HepG2 (cell line): ENCODE measurements around the gene CAMK2G. TPM values are rescaled to one million over a fixed set of nuclear protein-coding genes. Genes with fewer than 3 reads are reported as not detected.

Source experiments
- ARNT2 ChIP-seq: sonication (generic); formaldehyde crosslinking; IDR thresholded peaks from 2 replicates; pipeline ENCODE4 v1.8.0; 2022; ENCODE audit warnings: mild to moderate bottlenecking, low read depth, missing genetic modification reagents, moderate library complexity
- BORCS8-MEF2B ChIP-seq: sonication (generic); formaldehyde crosslinking; IDR thresholded peaks from 2 replicates; pipeline ENCODE4 v1.8.0; 2022; ENCODE audit warnings: mild to moderate bottlenecking, missing genetic modification reagents
- CREB1 ChIP-seq, 2 experiments: fragments of 450-650 bp in 1 of 2; IDR thresholded peaks; 2 replicates each; pipeline ENCODE4 v1.6.1; 2016 to 2017; ENCODE audit warnings: control low read depth in 1 of 2, mild to moderate bottlenecking in 1 of 2, missing compliant biosample characterization in 1 of 2, missing genetic modification characterization in 1 of 2
- EED ChIP-seq: sonication (generic); formaldehyde crosslinking; IDR thresholded peaks from 2 replicates; pipeline ENCODE4 v1.5.0; 2020; ENCODE audit warnings: mild to moderate bottlenecking, missing genetic modification reagents
- HDAC1 ChIP-seq: sonication (generic); formaldehyde crosslinking; IDR thresholded peaks from 2 replicates; pipeline ENCODE4 v1.5.1; 2020; ENCODE audit warnings: mild to moderate bottlenecking, missing genetic modification reagents
- HNRNPL ChIP-seq: fragments of 200-400 bp; formaldehyde crosslinking; IDR thresholded peaks from 2 replicates; pipeline ENCODE4 v1.6.1; 2017; ENCODE audit warnings: mild to moderate bottlenecking, low read depth, low read length
- HOXA3 ChIP-seq: sonication (generic); formaldehyde crosslinking; IDR thresholded peaks from 2 replicates; pipeline ENCODE4 v1.5.0; 2020; ENCODE audit warnings: missing genetic modification reagents
- MYC ChIP-seq: sonication (generic); formaldehyde crosslinking; IDR thresholded peaks from 2 replicates; pipeline ENCODE4 v1.9.0; 2021; ENCODE audit warnings: missing genetic modification reagents, borderline replicate concordance
- REPIN1 ChIP-seq: sonication (generic); formaldehyde crosslinking; IDR thresholded peaks from 2 replicates; pipeline ENCODE4 v1.8.0; 2022; ENCODE audit warnings: missing genetic modification reagents, low read depth, mild to moderate bottlenecking, borderline replicate concordance
- SATB2 ChIP-seq: sonication (generic); formaldehyde crosslinking; IDR thresholded peaks from 2 replicates; pipeline ENCODE4 v1.5.0; 2020; ENCODE audit warnings: missing genetic modification reagents
- SSRP1 ChIP-seq: IDR thresholded peaks from 2 replicates; pipeline ENCODE4 v1.6.1; 2016; ENCODE audit warnings: control low read depth
- TBX2 ChIP-seq: sonication (generic); formaldehyde crosslinking; IDR thresholded peaks from 2 replicates; pipeline ENCODE4 v1.5.0; 2020; ENCODE audit warnings: missing genetic modification reagents, mild to moderate bottlenecking, borderline replicate concordance
- ZBTB43 ChIP-seq: sonication (generic); formaldehyde crosslinking; conservative IDR thresholded peaks from 2 replicates; pipeline ENCODE4 v1.4.0; 2020; ENCODE audit warnings: missing genetic modification reagents
- ZNF572 ChIP-seq: sonication (generic); formaldehyde crosslinking; IDR thresholded peaks from 2 replicates; pipeline ENCODE4 v1.5.1; 2020; ENCODE audit warnings: mild to moderate bottlenecking, missing genetic modification reagents
- ZNF790 ChIP-seq: sonication (generic); formaldehyde crosslinking; IDR thresholded peaks from 2 replicates; pipeline ENCODE4 v1.8.0; 2022; ENCODE audit warnings: missing genetic modification reagents, mild to moderate bottlenecking, borderline replicate concordance
- ZNF883 ChIP-seq: sonication (generic); formaldehyde crosslinking; IDR thresholded peaks from 2 replicates; pipeline ENCODE4 v1.5.1; 2020; ENCODE audit warnings: mild to moderate bottlenecking, missing genetic modification reagents; ENCODE audit errors: not compliant biosample characterization
- polyA plus RNA-seq, 8 experiments: library from polyadenylated mRNA; depleted of rRNA in 3 of 8; stranded (reverse) in 7 of 8; unstranded in 1 of 8; fragments of >200 nt; fragmentation: Illumina TruSeq in 4 of 8; extraction: Trizol in 4 of 8; gene quantifications; 2 replicates each; pipeline versions ENCODE4 v1.2.1 to v1.2.3, GENCODE V29; 2011 to 2016; ENCODE audit warnings: low read depth in 4 of 8, missing spikeins in 1 of 8, mixed read lengths in 1 of 8; ENCODE audit not compliant: insufficient read depth in 1 of 8
- total RNA-seq, 5 experiments: library from RNA; depleted of rRNA; stranded (reverse); fragments of >200 nt; fragmentation: Illumina TruSeq; extraction: Trizol; gene quantifications; 2 replicates each; pipeline ENCODE4 v1.2.3, GENCODE V29; 2016; ENCODE audit warnings: low read depth in 1 of 5
- TF ChIP-seq, protein P1 (sequence below): sonication (generic); formaldehyde crosslinking; IDR thresholded peaks from 2 replicates; pipeline ENCODE4 v1.4.0; 2020; ENCODE audit warnings: missing genetic modification reagents, borderline replicate concordance
- TF ChIP-seq, protein P2 (sequence below): sonication (generic); formaldehyde crosslinking; conservative IDR thresholded peaks from 2 replicates; pipeline ENCODE4 v1.4.0; 2020; ENCODE audit warnings: missing genetic modification reagents
- TF ChIP-seq, protein P3 (sequence below): sonication (generic); formaldehyde crosslinking; IDR thresholded peaks from 2 replicates; pipeline ENCODE4 v1.8.0; 2022; ENCODE audit warnings: mild to moderate bottlenecking, missing genetic modification reagents, moderate library complexity
- TF ChIP-seq, protein P4 (sequence below): sonication (generic); formaldehyde crosslinking; conservative IDR thresholded peaks from 2 replicates; pipeline ENCODE4 v1.8.0; 2022; ENCODE audit warnings: missing genetic modification reagents
- TF ChIP-seq, protein P5 (sequence below): sonication (generic); formaldehyde crosslinking; IDR thresholded peaks from 2 replicates; pipeline ENCODE4 v1.8.0; 2023; ENCODE audit warnings: mild to moderate bottlenecking, missing genetic modification reagents

The CAMK2G gene
- total and polyA plus RNA-seq, 2 of the 13 experiments (the other 11 are each of a cell fraction or from before 2014, with no cell fraction given): 15.9 to 18.8 TPM

DNA sequence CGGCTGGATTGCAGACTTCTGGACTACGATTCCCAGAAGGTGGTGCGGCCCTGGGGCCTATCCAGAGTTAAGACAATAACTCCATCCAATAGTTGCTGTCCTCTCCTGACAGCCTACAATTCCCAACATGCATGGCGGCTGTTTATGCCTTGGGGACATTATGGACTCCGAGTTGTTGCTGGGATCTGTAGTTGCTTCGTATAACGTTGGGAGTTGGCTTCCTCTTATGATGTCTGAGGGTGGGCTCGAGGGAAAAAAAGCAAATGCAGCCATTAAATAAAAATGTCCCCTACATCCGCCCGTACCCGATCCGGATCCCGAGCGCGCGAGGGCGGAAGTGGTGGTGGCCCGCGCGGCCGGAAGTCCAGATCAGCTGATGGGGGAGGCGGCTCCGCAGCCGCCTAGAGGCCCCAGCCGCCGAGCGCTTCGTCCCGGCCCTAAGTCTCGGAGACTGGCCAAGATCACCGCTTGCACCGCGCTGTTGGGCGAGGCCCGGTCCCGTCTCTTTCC is 89.1 kb downstream of the CAMK2G start, which contains the start of gene ZSWIM8 (continued):
- TF ChIP-seq, protein P1, sequence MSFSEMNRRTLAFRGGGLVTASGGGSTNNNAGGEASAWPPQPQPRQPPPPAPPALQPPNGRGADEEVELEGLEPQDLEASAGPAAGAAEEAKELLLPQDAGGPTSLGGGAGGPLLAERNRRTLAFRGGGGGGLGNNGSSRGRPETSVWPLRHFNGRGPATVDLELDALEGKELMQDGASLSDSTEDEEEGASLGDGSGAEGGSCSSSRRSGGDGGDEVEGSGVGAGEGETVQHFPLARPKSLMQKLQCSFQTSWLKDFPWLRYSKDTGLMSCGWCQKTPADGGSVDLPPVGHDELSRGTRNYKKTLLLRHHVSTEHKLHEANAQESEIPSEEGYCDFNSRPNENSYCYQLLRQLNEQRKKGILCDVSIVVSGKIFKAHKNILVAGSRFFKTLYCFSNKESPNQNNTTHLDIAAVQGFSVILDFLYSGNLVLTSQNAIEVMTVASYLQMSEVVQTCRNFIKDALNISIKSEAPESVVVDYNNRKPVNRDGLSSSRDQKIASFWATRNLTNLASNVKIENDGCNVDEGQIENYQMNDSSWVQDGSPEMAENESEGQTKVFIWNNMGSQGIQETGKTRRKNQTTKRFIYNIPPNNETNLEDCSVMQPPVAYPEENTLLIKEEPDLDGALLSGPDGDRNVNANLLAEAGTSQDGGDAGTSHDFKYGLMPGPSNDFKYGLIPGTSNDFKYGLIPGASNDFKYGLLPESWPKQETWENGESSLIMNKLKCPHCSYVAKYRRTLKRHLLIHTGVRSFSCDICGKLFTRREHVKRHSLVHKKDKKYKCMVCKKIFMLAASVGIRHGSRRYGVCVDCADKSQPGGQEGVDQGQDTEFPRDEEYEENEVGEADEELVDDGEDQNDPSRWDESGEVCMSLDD (CRISPR knock-in tag): no peak
- TF ChIP-seq ZNF572 (CRISPR knock-in tag) (no peak), ARNT2 (CRISPR knock-in tag) (no peak), REPIN1 (peak; percentile 44; the same call in 1 of the 2 replicates), CREB1 (IDR thresholded peaks at IDR 0.05) (no peak), CREB1 (CRISPR knock-in tag; IDR thresholded peaks at IDR 0.05) (peak; percentile 81), ZBTB43 (CRISPR knock-in tag) (no peak), SATB2 (no peak), ZNF883 (CRISPR knock-in tag) (peak; percentile 26), SSRP1 (CRISPR knock-in tag) (no peak), BORCS8-MEF2B (CRISPR knock-in tag) (no peak), HDAC1 (peak; percentile 87), HOXA3 (peak; percentile 59; the same call in 1 of the 2 replicates), ZNF790 (CRISPR knock-in tag) (no peak), TBX2 (CRISPR knock-in tag) (no peak; the same call in 1 of the 2 replicates), EED (no peak), MYC (CRISPR knock-in tag) (0 out of 2 replicates have a peak, but pooled peaks have one; percentile 46), HNRNPL (no peak)
- TF ChIP-seq, protein P2, sequence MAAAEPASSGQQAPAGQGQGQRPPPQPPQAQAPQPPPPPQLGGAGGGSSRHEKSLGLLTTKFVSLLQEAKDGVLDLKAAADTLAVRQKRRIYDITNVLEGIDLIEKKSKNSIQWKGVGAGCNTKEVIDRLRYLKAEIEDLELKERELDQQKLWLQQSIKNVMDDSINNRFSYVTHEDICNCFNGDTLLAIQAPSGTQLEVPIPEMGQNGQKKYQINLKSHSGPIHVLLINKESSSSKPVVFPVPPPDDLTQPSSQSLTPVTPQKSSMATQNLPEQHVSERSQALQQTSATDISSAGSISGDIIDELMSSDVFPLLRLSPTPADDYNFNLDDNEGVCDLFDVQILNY (CRISPR knock-in tag): no peak
- TF ChIP-seq, protein P3, sequence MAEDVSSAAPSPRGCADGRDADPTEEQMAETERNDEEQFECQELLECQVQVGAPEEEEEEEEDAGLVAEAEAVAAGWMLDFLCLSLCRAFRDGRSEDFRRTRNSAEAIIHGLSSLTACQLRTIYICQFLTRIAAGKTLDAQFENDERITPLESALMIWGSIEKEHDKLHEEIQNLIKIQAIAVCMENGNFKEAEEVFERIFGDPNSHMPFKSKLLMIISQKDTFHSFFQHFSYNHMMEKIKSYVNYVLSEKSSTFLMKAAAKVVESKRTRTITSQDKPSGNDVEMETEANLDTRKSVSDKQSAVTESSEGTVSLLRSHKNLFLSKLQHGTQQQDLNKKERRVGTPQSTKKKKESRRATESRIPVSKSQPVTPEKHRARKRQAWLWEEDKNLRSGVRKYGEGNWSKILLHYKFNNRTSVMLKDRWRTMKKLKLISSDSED (CRISPR knock-in tag): no peak
- TF ChIP-seq, protein P4, sequence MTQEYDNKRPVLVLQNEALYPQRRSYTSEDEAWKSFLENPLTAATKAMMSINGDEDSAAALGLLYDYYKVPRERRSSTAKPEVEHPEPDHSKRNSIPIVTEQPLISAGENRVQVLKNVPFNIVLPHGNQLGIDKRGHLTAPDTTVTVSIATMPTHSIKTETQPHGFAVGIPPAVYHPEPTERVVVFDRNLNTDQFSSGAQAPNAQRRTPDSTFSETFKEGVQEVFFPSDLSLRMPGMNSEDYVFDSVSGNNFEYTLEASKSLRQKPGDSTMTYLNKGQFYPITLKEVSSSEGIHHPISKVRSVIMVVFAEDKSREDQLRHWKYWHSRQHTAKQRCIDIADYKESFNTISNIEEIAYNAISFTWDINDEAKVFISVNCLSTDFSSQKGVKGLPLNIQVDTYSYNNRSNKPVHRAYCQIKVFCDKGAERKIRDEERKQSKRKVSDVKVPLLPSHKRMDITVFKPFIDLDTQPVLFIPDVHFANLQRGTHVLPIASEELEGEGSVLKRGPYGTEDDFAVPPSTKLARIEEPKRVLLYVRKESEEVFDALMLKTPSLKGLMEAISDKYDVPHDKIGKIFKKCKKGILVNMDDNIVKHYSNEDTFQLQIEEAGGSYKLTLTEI (CRISPR knock-in tag): no peak
- TF ChIP-seq, protein P5, sequence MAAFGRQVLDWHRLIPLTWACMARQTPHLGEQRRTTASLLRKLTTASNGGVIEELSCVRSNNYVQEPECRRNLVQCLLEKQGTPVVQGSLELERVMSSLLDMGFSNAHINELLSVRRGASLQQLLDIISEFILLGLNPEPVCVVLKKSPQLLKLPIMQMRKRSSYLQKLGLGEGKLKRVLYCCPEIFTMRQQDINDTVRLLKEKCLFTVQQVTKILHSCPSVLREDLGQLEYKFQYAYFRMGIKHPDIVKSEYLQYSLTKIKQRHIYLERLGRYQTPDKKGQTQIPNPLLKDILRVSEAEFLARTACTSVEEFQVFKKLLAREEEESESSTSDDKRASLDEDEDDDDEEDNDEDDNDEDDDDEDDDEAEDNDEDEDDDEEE (CRISPR knock-in tag): no peak
